CD14-positive monocyte (primary cell): ENCODE data around the gene SUCNR1. TPM values are rescaled to one million over a fixed set of nuclear protein-coding genes. Genes with fewer than 3 reads are reported as not detected.

Experiments used
- DNase-seq, 3 donors: peaks; one replicate each; pipeline ENCODE4 v3.0.0-alpha.2; 2011 to 2022
- H2AFZ ChIP-seq: 2 replicates; pipeline ENCODE4 v1.6.0; 2012; ENCODE audit warnings: mild to moderate bottlenecking, low read depth, low read length, inconsistent platforms; ENCODE audit not compliant: insufficient read depth, poor library complexity, severe bottlenecking
- H3K27ac ChIP-seq, 2 donors: 1 replicate in 1 of 2; 2 replicates in 1 of 2; pipeline ENCODE4 v1.5.1; 2012 to 2013; ENCODE audit warnings: low read length in 2 of 2, control low read depth in 1 of 2, inconsistent platforms in 1 of 2, low read depth in 1 of 2, mild to moderate bottlenecking in 1 of 2
- H3K27me3 ChIP-seq, 2 donors: one replicate each; pipeline versions ENCODE4 v1.6.0 to v1.6.1; 2011 to 2013; ENCODE audit warnings: low read length in 2 of 2; ENCODE audit not compliant: control insufficient read depth in 2 of 2, insufficient read depth in 2 of 2
- H3K36me3 ChIP-seq, 2 donors: replicated peaks in 1 of 2; 1 replicate in 1 of 2; 2 replicates in 1 of 2; pipeline versions ENCODE4 v1.5.1 to v1.6.1; 2012 to 2013; ENCODE audit warnings: low read length in 2 of 2, control low read depth in 1 of 2, inconsistent platforms in 1 of 2, mild to moderate bottlenecking in 1 of 2; ENCODE audit not compliant: insufficient read depth in 2 of 2, control insufficient read depth in 1 of 2
- H3K4me1 ChIP-seq, 2 donors: 1 replicate in 1 of 2; 2 replicates in 1 of 2; pipeline versions ENCODE4 v1.5.1 to v1.6.1; 2012 to 2013; ENCODE audit warnings: low read length in 2 of 2, control low read depth in 1 of 2, inconsistent platforms in 1 of 2, mild to moderate bottlenecking in 1 of 2, moderate library complexity in 1 of 2; ENCODE audit not compliant: insufficient read depth in 2 of 2, control insufficient read depth in 1 of 2
- H3K4me2 ChIP-seq: replicated peaks from 2 replicates; pipeline ENCODE3; 2012; ENCODE audit warnings: low read length, moderate library complexity, mild to moderate bottlenecking; ENCODE audit not compliant: poor library complexity, severe bottlenecking; ENCODE audit errors: extremely low read depth
- H3K4me3 ChIP-seq, 3 experiments: fragments of 200-600 bp in 1 of 3; sonication (generic) in 1 of 3; replicated peaks in 1 of 3; 1 replicate in 2 of 3; 2 replicates in 1 of 3; pipeline ENCODE4 v1.5.1; 2011 to 2013; ENCODE audit warnings: low read length in 3 of 3, mild to moderate bottlenecking in 3 of 3, control low read depth in 2 of 3, low read depth in 2 of 3, inconsistent platforms in 1 of 3, moderate library complexity in 1 of 3
- H3K79me2 ChIP-seq: 2 replicates; pipeline ENCODE4 v1.6.0; 2012; ENCODE audit warnings: mild to moderate bottlenecking, control low read depth, inconsistent platforms, low read length, moderate library complexity; ENCODE audit not compliant: insufficient read depth
- H3K9ac ChIP-seq: 2 replicates; pipeline ENCODE4 v1.6.0; 2017; ENCODE audit warnings: low read length, mild to moderate bottlenecking; ENCODE audit not compliant: insufficient read depth, poor library complexity, severe bottlenecking
- H3K9me3 ChIP-seq, 2 donors: replicated peaks in 1 of 2; 1 replicate in 1 of 2; 2 replicates in 1 of 2; pipeline versions ENCODE4 v1.5.1 to v1.6.1; 2012 to 2013; ENCODE audit warnings: low read length in 2 of 2, control low read depth in 1 of 2; ENCODE audit not compliant: control insufficient read depth in 1 of 2, insufficient read depth in 1 of 2
- H4K20me1 ChIP-seq: 2 replicates; pipeline ENCODE4 v1.6.0; 2012; ENCODE audit warnings: mild to moderate bottlenecking, low read length, control low read depth, moderate library complexity; ENCODE audit not compliant: insufficient read depth
- H3K27ac Mint-ChIP-seq, 7 donors: one replicate each; pipeline ENCODE4 v1.8.0; 2020; ENCODE audit warnings: mild to moderate bottlenecking in 7 of 7, mixed read lengths in 7 of 7, moderate library complexity in 6 of 7, inconsistent platforms in 2 of 7
- H3K27me3 Mint-ChIP-seq, 3 donors: one replicate each; pipeline ENCODE4 v1.8.0; 2021 to 2022; ENCODE audit warnings: low read depth in 3 of 3, mild to moderate bottlenecking in 3 of 3, mixed read lengths in 3 of 3, moderate library complexity in 3 of 3, inconsistent platforms in 1 of 3
- H3K36me3 Mint-ChIP-seq, 2 donors: one replicate each; pipeline ENCODE4 v1.8.0; 2020; ENCODE audit warnings: mixed read lengths in 2 of 2, inconsistent platforms in 1 of 2, mild to moderate bottlenecking in 1 of 2
- H3K4me1 Mint-ChIP-seq: one replicate; pipeline ENCODE4 v1.8.0; 2020; ENCODE audit warnings: mild to moderate bottlenecking, mixed read lengths
- H3K4me3 Mint-ChIP-seq, 2 donors: one replicate each; pipeline ENCODE4 v1.8.0; 2020; ENCODE audit warnings: mild to moderate bottlenecking in 2 of 2, mixed read lengths in 2 of 2, moderate library complexity in 1 of 2
- H3K9me3 Mint-ChIP-seq, 7 donors: one replicate each; pipeline ENCODE4 v1.8.0; 2020 to 2022; ENCODE audit warnings: mixed read lengths in 7 of 7, mild to moderate bottlenecking in 6 of 7, moderate library complexity in 6 of 7, inconsistent platforms in 2 of 7
- CTCF ChIP-seq: fragments of 200-600 bp; IDR thresholded peaks from one replicate; pipeline ENCODE4 v1.8.0; 2022; ENCODE audit warnings: antibody characterized with exemption, mild to moderate bottlenecking
- WGBS: methylation state at CpG from one replicate; pipeline ENCODE4 v1.1.5; 2013; ENCODE audit warnings: missing lambda C conversion rate; ENCODE audit not compliant: insufficient coverage; 5-methylcytosine and 5-hydroxymethylcytosine counted together
- intact Hi-C, 2 donors: fragments of 100-400 bp; cut with micrococcal nuclease; formaldehyde crosslinking; loops; one replicate each; pipeline versions ENCODE4 v1.15.0 to v1.15.1; 2023
- polyA plus RNA-seq, 3 donors: library from polyadenylated mRNA; depleted of rRNA in 1 of 3; unstranded in 2 of 3; stranded (reverse) in 1 of 3; fragments of 300-500 nt in 2 of 3; fragments of >200 nt in 1 of 3; fragmentation: Illumina TruSeq in 2 of 3; gene quantifications; 1 replicate in 2 of 3; 2 replicates in 1 of 3; pipeline ENCODE4 v1.2.3, GENCODE V29; 2012 to 2021

SUCNR1 gene
- polyA plus RNA-seq, 3 donors, result 0.09 to 0.28 (median 0.20) TPM

GRCh38 chr3:151912028-151912427, 38.6 kb downstream of the SUCNR1 start:
- Histone ChIP-seq H3K4me1 (no peaks in the 10 kb centered on the region), H3K9ac (no peak overlapping the region), H4K20me1 (no peaks in the 10 kb centered on the region), H3K79me2 (no peaks in the 10 kb centered on the region), H3K4me2 (no peak overlapping the region), H3K27me3 (no peaks in the 10 kb centered on the region), H3K36me3 (no peaks in the 10 kb centered on the region), H3K4me3 (no peak overlapping the region), H3K9me3 (peaks cover 3 to 4% of the 10 kb centered on the region in 2 donors), H3K27ac (no peak overlapping the region), H2AFZ (no peak overlapping the region)
- H3K27ac Mint-ChIP-seq, result no peak overlapping the region
- no peaks in the 10 kb centered on the region for H3K36me3 Mint-ChIP-seq
- no peaks in the 10 kb centered on the region for H3K27me3 Mint-ChIP-seq
- no peaks in the 10 kb centered on the region for H3K4me1 Mint-ChIP-seq
- peaks cover 4 to 16% (median 12%) of the 10 kb centered on the region in 7 donors for H3K9me3 Mint-ChIP-seq
- no peak overlapping the region for H3K4me3 Mint-ChIP-seq
- no peak for DNase-seq
- TF ChIP-seq CTCF, result no peak
- intact Hi-C loops, result loop anchor here (10.0 kb wide), 3 partner anchors 67 to 617 kb away; no protein-coding TSS in a partner anchor
- WGBS, result no CpG with 5 or more reads among the region's 1 CpG

GRCh38 chr3:151916781-151917180, 43.3 kb downstream of the SUCNR1 start:
- Mint-ChIP-seq H3K36me3 (no peaks in the 10 kb centered on the region), H3K4me3 (no peak overlapping the region), H3K27me3 (no peaks in the 10 kb centered on the region), H3K4me1 (no peaks in the 10 kb centered on the region), H3K27ac (peak overlapping the region in 1 of 7 donors; percentile 18), H3K9me3 (peaks cover 4 to 14% (median 11%) of the 10 kb centered on the region in 7 donors)
- H3K79me2 ChIP-seq, result no peaks in the 10 kb centered on the region
- no peak overlapping the region for H3K9ac ChIP-seq
- no peaks in the 10 kb centered on the region for H3K36me3 ChIP-seq
- no peak overlapping the region for H3K4me2 ChIP-seq
- no peak for TF ChIP-seq CTCF
- intact Hi-C loops, result loop anchor here (10.0 kb wide), 3 partner anchors 72 to 622 kb away; no protein-coding TSS in a partner anchor
- no peaks in the 10 kb centered on the region for H3K4me1 ChIP-seq
- H2AFZ ChIP-seq, result peak overlapping the region; percentile 0
- H4K20me1 ChIP-seq, result no peaks in the 10 kb centered on the region
- peaks cover 1 to 3% of the 10 kb centered on the region in 2 donors for H3K9me3 ChIP-seq
- no peak overlapping the region for H3K4me3 ChIP-seq
- H3K27ac ChIP-seq, result no peak overlapping the region
- H3K27me3 ChIP-seq, result no peaks in the 10 kb centered on the region
- DNase-seq, result no peak
